ENCODE data around the gene AFAP1.

Gene AFAP1

DNA sequence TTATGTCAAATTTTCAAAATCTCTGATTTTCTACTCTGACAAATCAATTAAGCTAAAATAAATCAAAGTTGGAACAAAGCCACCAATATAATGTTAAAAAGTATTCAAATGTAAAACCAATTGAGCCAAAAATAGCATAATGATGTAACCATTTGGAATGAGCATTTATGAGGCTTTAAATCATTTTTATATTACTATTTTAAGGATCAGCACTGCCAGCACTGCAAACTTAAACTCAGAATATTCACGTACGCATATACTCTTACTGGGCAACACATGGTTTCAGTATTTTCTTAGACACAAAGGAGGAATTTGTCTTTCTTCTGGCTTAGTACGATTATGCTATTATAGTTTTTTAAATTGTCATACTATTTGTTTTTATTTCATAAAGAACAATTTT, 52.2 kb downstream of the AFAP1 start:
- DNase-seq, result no peak

DNA sequence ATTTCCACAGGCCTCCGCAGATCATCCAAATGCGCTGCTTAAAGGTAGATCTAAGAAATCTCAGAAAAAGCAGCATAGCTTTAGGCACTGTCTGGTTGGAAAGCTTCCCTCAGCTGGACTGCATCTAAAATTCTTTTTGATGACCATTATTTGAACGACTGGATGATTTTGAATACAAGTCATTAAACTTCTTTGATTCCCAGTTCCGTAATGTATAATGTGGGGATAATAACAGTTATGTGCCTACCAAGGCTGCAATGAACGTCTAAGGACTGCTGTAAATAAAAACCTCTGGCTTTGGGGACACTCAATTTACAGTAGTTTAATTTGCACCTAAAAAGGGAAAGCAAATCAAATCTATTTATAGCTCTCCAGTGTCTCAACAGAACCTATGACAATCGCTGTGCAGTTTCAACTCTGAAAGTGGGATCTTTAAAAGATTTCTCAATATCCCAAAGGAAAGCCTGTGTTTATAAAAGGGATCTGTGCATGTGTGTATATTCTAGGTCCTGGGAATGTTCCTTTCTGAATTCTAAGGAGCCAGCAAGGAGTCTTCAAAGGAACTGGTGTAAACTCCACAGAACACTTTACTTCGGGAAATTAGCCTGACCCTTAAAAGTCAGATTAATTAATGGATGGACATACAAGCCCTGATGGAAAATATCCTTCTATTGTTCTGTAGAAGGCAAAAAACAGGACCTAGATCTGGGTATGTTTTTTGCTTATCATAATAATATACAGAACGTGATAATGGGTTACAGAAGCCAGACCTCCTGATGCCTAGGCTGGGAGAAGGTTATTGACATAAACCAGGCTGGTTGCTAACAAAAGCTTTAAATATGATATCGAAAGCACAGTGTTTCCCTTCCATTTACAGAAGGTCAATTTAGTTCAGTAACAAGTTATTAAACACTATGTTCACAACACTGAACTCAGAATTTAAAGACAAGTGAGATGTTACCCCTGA, 53.4 kb downstream of the AFAP1 start:
- no peak for DNase-seq

DNA sequence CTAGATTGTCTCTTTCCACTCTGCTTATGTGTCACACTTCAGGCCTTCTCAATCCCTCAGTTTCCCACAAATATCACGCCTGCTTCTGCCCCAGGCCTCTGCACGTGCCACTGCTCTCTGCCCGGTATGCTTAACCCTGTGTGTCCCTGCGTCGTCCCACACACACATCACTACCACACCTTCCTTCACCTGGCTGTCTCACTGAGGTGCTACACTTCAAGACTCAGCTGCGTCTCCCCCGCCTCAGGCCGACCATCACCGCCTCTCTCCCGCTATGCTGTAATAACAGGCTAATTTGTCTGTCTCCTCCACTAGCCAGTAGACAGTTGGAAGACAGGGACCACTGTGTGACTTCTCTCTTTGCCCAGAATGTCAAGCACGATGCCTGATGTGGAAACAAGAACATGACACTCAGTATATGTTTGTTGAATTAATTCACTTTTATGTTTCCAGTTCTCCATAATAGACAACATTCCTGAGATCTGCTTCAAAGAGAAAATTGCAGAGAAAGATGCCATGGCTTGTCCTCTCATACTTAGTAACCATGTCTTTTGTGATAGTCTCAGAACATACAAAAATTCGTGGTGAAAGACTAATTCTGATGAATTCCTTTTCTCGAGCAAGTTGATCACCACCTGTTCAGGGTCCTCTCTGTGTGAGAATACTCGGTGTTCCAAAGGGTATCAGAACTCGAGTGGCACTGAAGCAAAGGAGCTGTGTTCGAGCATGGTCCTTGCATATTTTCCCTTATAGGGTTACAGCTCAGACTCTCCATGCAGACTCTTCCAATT, 54.2 kb downstream of the AFAP1 start:
- no peak for DNase-seq

DNA sequence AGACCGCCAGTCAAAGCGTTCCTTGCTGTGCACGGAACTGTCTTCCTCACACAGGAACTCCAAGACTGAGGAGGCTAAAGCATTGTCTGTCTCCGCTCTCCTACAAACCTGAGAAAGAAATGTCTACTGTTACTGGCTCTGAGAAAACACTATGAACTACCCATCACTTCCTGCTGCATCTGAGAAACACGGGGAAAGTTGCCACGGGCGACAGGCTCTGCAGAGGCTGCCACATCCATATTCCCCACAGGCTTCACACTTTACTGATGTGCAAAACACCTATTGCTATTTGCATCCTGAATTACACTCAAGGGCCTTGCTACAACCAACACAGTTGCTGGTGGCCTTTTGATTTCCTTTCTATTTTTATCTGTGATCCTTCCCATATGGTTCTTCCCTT, 59.0 kb downstream of the AFAP1 start:
- DNase-seq, result peak; percentile 26

DNA sequence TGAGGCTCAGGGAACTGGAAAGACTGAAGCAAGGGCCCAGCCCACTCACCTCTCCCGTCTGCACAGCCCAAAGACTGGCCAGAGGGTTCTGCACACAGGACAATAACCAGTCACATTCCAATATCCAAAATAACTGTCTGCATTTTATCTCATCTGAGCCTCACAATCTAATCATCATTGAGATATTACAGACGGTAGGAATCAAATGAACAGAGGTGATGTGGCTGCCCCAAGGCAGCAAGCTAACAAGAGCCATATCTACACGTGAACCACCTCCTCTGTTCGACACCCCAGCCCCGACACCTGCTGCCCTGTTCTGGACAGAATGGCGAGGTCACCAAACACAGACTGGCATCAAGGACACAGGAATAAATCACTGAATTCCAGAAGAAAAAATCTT, 60.5 kb downstream of the AFAP1 start:
- peak; percentile 47 for DNase-seq

DNA sequence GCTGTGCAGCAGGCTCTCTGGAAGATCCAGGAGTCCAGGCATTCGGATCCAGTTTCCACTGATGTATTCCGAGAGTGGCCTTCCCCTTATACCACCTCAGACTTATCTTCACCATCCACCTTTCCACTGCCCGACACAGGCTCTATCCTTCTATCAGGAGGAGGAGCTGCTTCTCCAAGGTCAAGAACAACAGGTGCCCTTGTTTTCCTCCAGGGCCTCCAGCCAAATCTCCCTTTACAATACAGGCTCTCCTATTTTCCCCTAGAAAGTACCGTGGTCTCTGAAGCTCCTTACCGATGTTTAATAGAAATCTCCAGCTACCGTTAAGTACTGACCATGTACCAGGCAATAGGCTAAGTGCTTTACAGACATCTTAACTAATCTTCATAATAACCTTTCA, 61.3 kb downstream of the AFAP1 start:
- DNase-seq, result no peak

DNA sequence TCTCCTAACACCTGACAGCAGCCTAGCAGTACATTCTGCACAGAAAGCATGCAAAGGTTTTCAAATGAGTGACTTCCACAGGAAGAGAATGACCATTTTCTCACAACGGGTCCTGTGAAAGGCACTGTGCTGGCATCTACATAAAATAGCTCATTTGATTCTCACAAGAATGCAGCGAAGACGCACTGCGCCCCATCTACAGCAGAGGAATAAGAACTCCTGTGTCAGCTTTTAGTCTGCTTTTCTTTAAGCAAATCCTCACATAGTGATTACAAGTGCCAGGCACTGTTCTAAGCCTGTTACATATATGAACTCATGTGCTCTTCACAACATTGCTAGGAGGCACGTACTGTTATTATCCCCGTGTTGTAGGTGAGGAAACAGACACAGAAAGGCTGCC, 62.5 kb downstream of the AFAP1 start:
- DNase-seq, result no peak

DNA sequence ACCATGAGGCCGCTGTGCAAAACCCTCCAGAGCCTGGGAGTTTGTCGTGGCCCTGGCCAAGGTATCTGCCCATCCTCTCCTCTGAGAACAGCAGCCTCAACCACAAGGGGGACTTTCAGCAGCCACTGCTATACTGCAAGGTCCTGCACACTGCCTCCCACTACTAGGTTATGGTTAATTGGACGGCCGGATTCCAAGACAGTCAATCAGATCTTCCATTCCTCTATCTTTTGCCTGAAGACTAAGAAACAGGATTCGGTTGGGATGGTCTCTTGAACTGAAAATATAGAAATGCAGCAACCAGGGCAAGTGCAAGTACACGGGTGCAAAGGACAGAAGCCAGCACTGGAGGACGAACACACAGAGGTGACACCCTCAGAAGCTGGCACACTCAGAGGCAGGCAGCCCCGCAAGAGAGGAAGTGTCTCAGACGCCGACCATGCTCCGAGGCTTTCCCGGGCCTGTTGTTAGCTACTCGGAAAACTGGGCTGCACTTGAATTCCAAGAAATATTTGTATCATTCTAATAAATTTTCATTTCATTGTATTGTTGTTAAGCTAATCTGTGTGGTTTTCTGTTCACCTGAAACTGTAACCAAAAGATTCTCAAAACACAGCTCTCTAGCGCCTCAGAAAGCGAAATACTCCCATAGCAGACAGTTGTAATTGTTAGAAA, 63.3 kb downstream of the AFAP1 start:
- DNase-seq, result peak; percentile 70

DNA sequence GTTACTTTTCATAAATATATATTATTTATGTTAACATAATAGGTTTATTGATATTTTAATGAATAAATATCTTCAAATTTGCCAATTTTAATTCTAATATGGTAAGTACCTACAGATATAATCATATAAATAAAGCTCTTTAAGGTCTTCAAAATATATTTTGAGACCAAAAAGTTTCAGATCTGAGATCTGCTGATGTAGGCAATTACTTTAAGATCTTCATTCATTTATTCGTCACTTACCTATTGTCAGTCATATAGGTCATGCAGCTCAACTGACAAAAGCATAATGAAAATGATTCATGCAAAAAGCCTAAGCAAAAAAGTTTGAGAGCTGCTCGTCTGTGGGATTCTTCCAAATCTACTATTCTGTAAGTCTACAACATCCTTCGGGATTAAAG, 64.8 kb downstream of the AFAP1 start:
- DNase-seq, result no peak

DNA sequence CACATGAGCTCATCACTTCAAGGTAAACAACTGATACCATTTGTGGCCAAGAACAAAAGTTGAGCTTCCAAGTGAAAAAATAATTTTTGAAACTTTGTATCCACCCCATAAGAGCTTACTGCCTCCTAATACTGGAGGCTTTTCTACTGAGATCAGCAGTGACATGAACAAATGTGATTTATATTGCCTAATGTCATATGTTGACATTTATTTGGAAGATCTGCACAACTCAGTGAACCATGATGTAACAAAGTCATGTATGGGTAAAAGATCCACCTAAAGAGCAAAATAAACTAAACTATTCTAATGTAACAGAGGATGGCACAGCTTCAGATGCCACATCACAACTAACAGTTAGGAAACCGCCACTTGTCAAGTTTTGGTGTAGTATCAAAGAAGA, 65.8 kb downstream of the AFAP1 start:
- DNase-seq, result no peak

DNA sequence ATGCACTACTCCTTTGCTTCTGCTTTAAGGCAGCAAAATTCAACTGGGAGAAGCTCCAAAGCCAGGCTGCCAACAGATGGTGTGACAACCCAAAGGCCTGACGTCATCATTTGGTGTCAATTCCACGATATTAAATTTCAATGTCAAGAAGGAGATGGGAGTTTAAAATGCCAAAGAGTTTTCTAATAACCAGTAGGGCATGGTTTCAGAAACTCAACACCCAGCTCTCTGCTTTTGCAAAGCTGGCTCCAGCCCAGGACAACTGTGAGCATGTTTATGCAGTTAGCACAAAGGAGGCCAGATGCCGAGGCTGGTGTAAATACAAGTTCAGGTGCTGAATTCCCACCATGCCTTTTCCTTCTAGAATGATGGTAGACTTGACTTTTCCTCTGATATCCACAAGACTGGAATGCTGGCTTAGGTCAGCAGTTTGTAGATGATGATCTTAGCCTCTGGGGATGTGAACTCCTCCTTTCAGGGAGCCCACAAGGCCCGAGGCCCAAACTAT, 67.3 kb downstream of the AFAP1 start:
- peak; percentile 35 for DNase-seq

DNA sequence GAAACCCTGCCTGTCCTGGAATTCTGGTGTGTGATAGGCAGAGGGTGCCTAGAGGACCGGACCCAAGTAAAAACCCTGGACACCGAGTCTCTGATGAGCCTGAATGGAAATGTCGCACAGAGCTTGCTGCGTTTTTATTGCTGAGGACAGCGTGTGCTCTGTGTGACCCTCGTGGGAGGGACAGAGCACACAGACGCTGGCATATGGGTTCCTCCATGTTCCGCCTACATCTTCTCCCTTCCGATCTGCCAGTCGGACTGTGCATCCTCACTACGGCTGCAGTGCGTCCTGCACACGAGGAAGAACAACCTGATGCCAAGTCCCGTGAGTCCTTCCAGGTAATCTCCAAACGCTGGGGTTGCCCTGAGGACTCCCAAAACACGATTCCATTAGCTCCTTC, 68.3 kb downstream of the AFAP1 start:
- peak; percentile 9 for DNase-seq

DNA sequence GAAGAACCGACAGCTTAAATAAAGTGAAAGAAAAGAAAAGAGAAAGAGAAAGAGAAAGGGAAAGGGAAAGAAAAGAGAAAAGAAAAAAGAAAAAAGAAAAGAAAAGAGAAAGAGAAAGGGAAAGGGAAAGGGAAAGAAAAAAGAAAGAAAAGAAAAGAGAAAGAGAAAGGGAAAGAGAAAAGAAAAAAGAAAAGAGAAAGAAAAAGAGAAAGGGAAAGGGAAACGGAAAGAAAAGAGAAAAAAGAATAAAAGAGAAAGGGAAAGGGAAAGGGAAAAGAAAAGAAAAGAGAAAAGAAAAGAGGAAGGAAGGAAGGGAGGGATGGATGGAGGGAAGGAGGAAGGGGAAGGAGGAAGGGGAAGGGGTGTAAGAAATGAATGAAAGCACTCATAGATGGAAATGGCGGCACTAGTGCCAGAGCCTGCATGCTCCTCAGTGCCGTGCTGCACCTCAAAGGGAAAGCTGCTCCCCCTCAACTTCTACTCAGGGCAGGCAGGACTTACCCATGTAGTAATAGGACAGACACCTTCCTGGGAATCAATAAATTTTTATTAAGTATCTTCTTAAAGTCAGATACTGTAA, 70.7 kb downstream of the AFAP1 start:
- DNase-seq, result peak; percentile 41

DNA sequence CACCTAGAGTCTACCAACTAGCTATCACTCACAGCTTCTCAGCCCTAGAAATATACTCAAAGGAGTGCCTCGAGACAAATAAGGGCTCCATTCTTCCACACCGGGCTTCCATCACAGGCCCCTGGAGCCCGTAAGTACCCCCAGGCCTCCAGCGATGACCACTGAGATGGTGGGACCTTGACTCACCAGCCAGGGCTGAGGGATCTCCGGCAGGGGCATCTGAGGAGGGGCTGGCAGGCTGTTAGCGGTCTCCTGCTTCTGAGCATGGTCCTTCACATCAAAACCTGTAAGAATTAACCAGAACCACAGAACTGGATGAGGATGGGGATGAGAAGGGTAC, 71.3 kb downstream of the AFAP1 start:
- peak; percentile 55 for DNase-seq

DNA sequence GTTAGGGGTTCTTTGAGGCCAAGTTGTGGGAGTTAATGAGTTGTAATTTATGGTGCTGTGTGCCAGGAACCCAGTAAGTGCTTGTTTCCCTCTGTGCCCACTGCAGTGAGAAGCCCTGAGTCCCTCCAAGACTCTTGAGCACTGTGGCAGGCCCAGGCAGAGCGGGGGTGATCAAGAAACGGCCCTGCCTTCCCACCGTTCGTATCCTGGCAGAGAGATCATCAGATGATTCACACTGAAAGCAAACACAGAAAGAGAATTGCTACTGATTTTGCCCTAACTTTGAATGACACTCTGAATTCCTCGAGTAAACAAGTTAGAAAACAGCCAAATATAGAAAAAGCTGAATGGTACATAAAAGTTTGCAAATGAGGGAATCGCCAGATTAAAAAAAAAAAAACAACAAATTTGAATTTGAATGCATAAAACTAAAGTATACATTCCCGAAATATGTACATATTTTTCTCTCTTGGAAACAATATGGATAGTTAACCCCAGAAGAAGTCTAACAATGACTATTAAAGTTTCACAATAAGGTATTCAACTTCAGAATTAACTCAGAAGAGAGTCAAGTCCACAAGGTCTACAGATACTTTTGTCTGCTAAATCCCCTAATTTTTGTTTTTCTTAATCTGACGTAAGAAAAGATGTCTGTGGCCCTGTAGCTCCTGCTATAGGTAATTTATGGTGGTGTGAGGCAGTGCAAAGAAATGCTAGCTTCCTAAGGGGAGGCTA, 71.8 kb downstream of the AFAP1 start:
- peak; percentile 52 for DNase-seq

DNA sequence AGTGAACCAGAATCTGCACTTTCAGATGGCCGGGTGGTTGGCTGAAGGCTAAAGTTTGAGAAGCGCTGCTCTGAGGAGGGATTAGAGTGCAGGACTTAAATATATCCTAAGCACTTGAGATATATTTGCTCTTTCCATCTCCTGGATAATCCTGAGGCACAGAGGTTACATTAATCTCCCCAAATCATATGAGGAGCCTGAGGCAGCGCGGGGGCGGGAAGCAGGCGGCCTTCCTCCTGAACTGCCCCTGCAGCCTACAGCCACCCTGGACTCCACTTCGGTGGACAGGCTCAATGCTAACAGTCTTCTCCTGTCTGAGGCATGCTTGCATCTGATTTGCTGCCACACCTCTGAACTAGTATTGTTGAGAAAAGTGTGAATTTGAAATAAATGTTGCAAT, 72.5 kb downstream of the AFAP1 start:
- DNase-seq, result peak; percentile 24

DNA sequence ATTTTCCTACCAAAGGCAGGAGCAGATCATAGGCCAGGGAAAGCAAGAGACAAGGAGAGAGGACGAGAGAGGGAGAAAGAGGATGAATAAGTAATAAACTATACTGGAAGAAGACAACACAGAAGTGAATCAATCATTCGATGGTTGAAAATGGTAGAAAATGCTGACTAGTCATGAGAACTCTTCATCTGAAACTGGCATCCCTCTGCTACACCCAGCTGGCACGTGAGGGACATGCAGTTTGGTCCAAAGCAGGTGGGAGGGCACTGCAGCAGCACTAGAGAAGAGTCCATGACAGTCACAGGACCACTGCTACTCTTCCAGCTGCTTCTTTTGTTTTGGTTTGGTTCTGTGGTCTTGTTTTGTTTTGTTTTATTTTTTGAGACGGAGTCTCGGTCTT, 74.1 kb downstream of the AFAP1 start:
- DNase-seq, result peak; percentile 24

DNA sequence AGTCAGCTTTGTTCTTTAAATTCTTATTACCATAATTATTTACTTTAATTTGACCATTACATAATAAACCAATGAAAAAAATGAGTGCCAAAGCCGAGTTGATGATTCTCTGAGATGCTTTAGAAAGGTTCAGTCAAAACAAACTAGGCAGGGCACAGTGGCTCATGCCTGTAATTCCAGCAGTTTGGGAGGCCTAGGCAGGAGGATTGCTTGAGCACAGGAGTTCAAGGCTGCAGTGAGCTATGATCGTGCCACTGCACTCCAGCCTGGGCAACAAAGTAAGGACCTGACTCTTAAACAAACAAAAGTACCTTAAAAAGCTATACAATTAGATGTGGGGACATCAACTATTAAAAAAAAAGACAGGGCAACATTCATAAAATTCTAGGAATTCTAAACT, 75.0 kb downstream of the AFAP1 start:
- DNase-seq, result peak; percentile 45

DNA sequence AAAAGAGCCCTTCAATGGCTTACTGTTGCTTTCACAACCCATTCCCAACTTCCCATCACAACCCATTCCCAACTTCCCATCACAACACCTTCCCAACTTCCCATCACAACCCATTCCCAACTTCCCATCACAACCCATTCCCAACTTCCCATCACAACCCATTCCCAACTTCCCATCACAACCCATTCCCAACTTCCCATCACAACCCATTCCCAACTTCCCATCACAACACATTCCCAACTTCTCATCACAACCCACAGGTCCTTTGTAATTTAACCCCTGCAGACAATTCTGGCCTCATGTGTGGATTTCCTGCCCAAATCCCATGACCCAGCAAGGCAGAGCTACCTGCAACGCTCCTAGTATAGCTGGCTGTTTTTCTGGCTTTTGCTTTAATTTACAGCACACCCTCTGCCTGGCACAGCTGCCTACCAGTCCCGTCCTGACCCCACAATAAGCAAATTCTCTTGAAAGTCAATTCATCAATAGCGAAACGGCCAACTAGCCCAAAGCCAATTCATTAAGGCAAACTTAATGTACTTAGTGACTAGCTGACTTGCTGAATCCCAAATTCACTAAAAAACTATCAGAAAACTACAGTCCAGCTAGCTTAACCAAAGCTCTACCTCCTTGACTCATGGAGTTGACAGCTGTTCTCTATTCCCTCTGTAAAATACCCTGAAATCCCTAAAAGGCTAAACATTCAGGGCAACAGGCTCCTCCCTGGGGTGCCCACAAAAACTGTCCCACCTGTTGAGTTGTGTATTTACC, 75.6 kb downstream of the AFAP1 start:
- peak; percentile 57 for DNase-seq

DNA sequence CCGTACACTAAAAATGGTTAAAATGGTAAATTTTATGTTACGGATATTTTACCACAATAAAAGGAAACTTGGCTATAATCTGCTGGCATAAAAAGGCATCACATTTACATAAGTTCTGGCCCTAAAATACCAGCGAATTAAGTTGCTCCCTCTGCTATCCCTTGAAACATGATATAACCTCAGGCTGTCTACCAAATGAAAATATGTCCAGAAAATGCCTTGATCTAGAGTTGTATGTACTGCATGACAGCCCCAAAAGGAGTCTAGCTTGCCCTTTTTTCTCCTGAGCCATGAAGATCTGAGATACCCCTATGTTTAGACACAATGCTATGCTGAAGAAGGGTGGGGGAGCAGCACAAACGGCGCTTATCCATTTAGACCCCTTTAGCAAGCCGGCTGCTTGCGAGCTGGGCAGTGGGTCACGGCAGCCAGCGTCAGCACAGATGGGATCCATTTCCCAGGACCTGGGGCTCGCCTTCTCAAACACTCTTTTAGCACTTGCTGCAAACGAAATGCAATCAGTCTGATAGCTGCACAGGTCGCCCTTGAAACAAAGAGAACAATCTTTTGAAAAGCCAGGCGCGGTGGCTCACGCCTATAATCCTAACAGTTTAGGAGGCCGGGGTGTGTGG, 77.0 kb downstream of the AFAP1 start:
- DNase-seq, result peak; percentile 38

DNA sequence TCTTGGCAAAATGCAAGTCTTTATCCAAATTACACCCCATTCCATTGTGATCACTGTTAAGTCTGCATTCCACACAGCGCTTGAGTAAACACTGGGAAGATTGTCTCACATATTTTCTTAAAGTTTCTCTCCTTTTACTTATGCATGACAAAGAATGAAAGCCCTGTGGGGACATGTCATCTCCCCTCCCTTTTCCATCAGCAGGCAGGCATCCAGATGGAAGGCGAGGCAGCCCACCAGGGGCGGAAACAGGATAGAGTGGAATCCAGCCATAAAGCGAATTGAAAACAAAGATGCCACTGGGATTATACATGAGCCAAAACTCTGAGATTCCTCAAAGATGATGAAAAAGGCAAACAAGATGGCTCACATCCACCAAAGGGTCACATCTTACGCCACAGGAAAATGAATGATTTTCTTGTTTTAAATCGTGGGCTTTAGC, 78.2 kb downstream of the AFAP1 start:
- DNase-seq, result no peak

Measured in activated CD8-positive, alpha-beta memory T cell treated with anti-CD3 and anti-CD28 coated beads for 24 hours (primary cell).